ENCODE results near the gene KLF6. TPM values are rescaled to one million over a fixed set of nuclear protein-coding genes. Genes with fewer than 3 reads are reported as not detected.

KLF6 gene
- total and polyA plus RNA-seq, 2 donors (not counting 1 experiment from before 2014, with no cell fraction given), result 175 to 921 TPM

DNA sequence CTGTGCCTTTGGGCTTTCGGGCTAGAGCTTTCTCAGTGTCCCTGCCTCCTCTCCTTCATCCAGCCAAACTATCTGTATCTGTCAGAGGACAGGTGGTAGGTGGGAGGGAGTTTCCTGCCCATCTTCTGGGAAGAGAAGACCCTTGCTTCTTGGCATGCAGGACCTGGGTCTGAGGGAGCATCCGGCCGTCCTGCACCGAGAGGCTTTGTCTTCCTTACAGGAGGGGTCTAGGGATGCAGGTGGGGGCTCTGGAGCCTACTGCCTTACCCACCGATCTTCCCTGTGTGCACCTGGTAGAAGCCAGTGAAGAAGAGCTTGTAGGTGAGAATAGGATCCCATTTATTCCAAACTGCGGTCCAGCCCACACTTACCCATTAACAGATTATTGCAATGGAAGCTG lies 5.8 kb upstream of the KLF6 start:
- Histone ChIP-seq H2AFZ (ENCODE audit: insufficient read depth, low read depth, low read length, poor library complexity, severe bottlenecking) (no peak overlapping the region), H3K79me2 (ENCODE audit: control insufficient read depth, insufficient read depth, low read length) (peaks cover 1% of the 10 kb centered on the region), H3K4me2 (replicated peaks; ENCODE audit: low read depth, low read length, poor library complexity, severe bottlenecking) (no peak overlapping the region), H3K4me1 (ENCODE audit: control insufficient read depth in 2 of 2, insufficient read depth in 2 of 2, low read length in 2 of 2) (peaks cover 13% of the 10 kb centered on the region in 2 donors), H3K4me3 (ENCODE audit: control extremely low read depth in 1 of 5, extremely low read depth in 1 of 5, insufficient read depth in 1 of 5, low read depth in 2 of 5, low read length in 4 of 5) (no peak overlapping the region), H3K9ac (ENCODE audit: low read length) (no peak overlapping the region), H3K36me3 (replicated peaks in 1 of 2; ENCODE audit: control extremely low read depth in 1 of 2, control insufficient read depth in 1 of 2, extremely low read depth in 1 of 2, insufficient read depth in 2 of 2, low read length in 1 of 2) (no peaks in the 10 kb centered on the region), H3K9me3 (ENCODE audit: control extremely low read depth in 1 of 3, control insufficient read depth in 2 of 3, insufficient read depth in 1 of 3, low read length in 2 of 3) (peaks cover 0 to 3% (median 1%) of the 10 kb centered on the region in 3 donors), H4K20me1 (ENCODE audit: control insufficient read depth, insufficient read depth, low read length, poor library complexity, severe bottlenecking) (no peaks in the 10 kb centered on the region), H3K27ac (ENCODE audit: low read length in 2 of 2) (no peak overlapping the region), H3K27me3 (replicated peaks in 1 of 4; ENCODE audit: control extremely low read depth in 1 of 4, control insufficient read depth in 3 of 4, insufficient read depth in 4 of 4, low read length in 3 of 4) (no peaks in the 10 kb centered on the region)
- 96% methylated on average over 3 of the region's 6 CpGs for WGBS (ENCODE audit: insufficient coverage)
- Mint-ChIP-seq H3K27ac (no peak overlapping the region), H3K27me3 (no peaks in the 10 kb centered on the region), H3K9me3 (ENCODE audit: insufficient read depth) (peaks cover 6% of the 10 kb centered on the region), H3K4me3 (no peak overlapping the region), H3K4me1 (peaks cover 19% of the 10 kb centered on the region)
- ChIA-PET POLR2A (interaction anchor here (0.7 kb wide), 1 partner anchor 30 kb away, joined by 7 read pairs; no protein-coding TSS in a partner anchor), CTCF (no interaction called here)
- DNase-seq (no peak), ATAC-seq (ENCODE audit: low read depth) (no peak)
- intact Hi-C loops (cut with micrococcal nuclease), result no loop called here
- TF ChIP-seq EZH2 (IDR thresholded peaks at IDR 0.05; ENCODE audit: borderline replicate concordance, insufficient read depth, low read depth, low read length, poor library complexity, severe bottlenecking) (no peak), CTCF (IDR thresholded peaks at IDR 0.05) (no peak)

- intact Hi-C loops (cut with micrococcal nuclease), result no loop called here
- TF ChIP-seq CTCF (IDR thresholded peaks at IDR 0.05) (no peak), EZH2 (IDR thresholded peaks at IDR 0.05; ENCODE audit: borderline replicate concordance, insufficient read depth, low read depth, low read length, poor library complexity, severe bottlenecking) (no peak)
- peaks cover 20% of the 10 kb centered on the region for H3K4me1 Mint-ChIP-seq
- H3K36me3 ChIP-seq (replicated peaks in 1 of 2; ENCODE audit: control extremely low read depth in 1 of 2, control insufficient read depth in 1 of 2, extremely low read depth in 1 of 2, insufficient read depth in 2 of 2, low read length in 1 of 2), result no peaks in the 10 kb centered on the region
- DNase-seq (no peak), ATAC-seq (ENCODE audit: low read depth) (no peak)
- no peak overlapping the region for H3K27ac ChIP-seq (ENCODE audit: low read length in 2 of 2)
- no peaks in the 10 kb centered on the region for H3K27me3 ChIP-seq (replicated peaks in 1 of 4; ENCODE audit: control extremely low read depth in 1 of 4, control insufficient read depth in 3 of 4, insufficient read depth in 4 of 4, low read length in 3 of 4)
- H3K4me1 ChIP-seq (ENCODE audit: control insufficient read depth in 2 of 2, insufficient read depth in 2 of 2, low read length in 2 of 2), result peaks cover 14 to 15% of the 10 kb centered on the region in 2 donors
- no peak overlapping the region for H3K27ac Mint-ChIP-seq
- no peak overlapping the region for H2AFZ ChIP-seq (ENCODE audit: insufficient read depth, low read depth, low read length, poor library complexity, severe bottlenecking)
- POLR2A ChIA-PET, result no interaction called here
- H4K20me1 ChIP-seq (ENCODE audit: control insufficient read depth, insufficient read depth, low read length, poor library complexity, severe bottlenecking), result no peaks in the 10 kb centered on the region
- no peak overlapping the region for H3K4me3 Mint-ChIP-seq
- no peak overlapping the region for H3K9ac ChIP-seq (ENCODE audit: low read length)
- no peak overlapping the region for H3K4me2 ChIP-seq (replicated peaks; ENCODE audit: low read depth, low read length, poor library complexity, severe bottlenecking)
- no CpG with 5 or more reads among the region's 1 CpG for WGBS (ENCODE audit: insufficient coverage)
- peaks cover 6% of the 10 kb centered on the region for H3K9me3 Mint-ChIP-seq (ENCODE audit: insufficient read depth)
- CTCF ChIA-PET, result no interaction called here
- no peaks in the 10 kb centered on the region for H3K27me3 Mint-ChIP-seq
- peaks cover 4% of the 10 kb centered on the region for H3K79me2 ChIP-seq (ENCODE audit: control insufficient read depth, insufficient read depth, low read length)
- H3K4me3 ChIP-seq (ENCODE audit: control extremely low read depth in 1 of 5, extremely low read depth in 1 of 5, insufficient read depth in 1 of 5, low read depth in 2 of 5, low read length in 4 of 5), result no peak overlapping the region
- peaks cover 0 to 3% (median 1%) of the 10 kb centered on the region in 3 donors for H3K9me3 ChIP-seq (ENCODE audit: control extremely low read depth in 1 of 3, control insufficient read depth in 2 of 3, insufficient read depth in 1 of 3, low read length in 2 of 3)
Measured at GRCh38 chr10:3790272-3790671, 5.3 kb upstream of the KLF6 start.
